ENCODE measurements around the gene SDHA. TPM values are rescaled to one million over a fixed set of nuclear protein-coding genes. Genes with fewer than 3 reads are reported as not detected.
A peak's percentile ranks its signal among the peaks of the same experiment; 100 is the strongest.
"Not testable (repeated sequence)": the region's sequence is repeated elsewhere in the genome, so short reads cannot be mapped to it uniquely, and the experiment has no call there.

Gene SDHA
- total RNA-seq, 1 experiment from 2014 or later, result 75.0 TPM

- intact Hi-C loops (cut with micrococcal nuclease), result no loop called here
- Mint-ChIP-seq H3K36me3 (ENCODE audit: insufficient read depth, unreplicated experiment) (peaks cover 62% of the 10 kb centered on the region), H3K9me3 (ENCODE audit: unreplicated experiment) (no peaks in the 10 kb centered on the region), H3K27me3 (ENCODE audit: insufficient read depth, unreplicated experiment) (no peaks in the 10 kb centered on the region), H3K4me3 (ENCODE audit: unreplicated experiment) (no peak overlapping the region), H3K4me1 (ENCODE audit: insufficient read depth, unreplicated experiment) (no peaks in the 10 kb centered on the region), H3K27ac (ENCODE audit: low read depth, unreplicated experiment) (no peak overlapping the region)
- no peak for DNase-seq (ENCODE audit: unreplicated experiment)
- no TSS peak for BruUV-seq (replicated peaks)
- CTCF ChIA-PET, result interaction anchor here (0.7 kb wide), 2 partner anchors 104 to 1179 kb away, joined by 3 to 6 read pairs; no protein-coding TSS in a partner anchor
- POLR2A ChIA-PET, result no interaction called here
- TF ChIP-seq, protein P1, sequence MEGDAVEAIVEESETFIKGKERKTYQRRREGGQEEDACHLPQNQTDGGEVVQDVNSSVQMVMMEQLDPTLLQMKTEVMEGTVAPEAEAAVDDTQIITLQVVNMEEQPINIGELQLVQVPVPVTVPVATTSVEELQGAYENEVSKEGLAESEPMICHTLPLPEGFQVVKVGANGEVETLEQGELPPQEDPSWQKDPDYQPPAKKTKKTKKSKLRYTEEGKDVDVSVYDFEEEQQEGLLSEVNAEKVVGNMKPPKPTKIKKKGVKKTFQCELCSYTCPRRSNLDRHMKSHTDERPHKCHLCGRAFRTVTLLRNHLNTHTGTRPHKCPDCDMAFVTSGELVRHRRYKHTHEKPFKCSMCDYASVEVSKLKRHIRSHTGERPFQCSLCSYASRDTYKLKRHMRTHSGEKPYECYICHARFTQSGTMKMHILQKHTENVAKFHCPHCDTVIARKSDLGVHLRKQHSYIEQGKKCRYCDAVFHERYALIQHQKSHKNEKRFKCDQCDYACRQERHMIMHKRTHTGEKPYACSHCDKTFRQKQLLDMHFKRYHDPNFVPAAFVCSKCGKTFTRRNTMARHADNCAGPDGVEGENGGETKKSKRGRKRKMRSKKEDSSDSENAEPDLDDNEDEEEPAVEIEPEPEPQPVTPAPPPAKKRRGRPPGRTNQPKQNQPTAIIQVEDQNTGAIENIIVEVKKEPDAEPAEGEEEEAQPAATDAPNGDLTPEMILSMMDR (IDR thresholded peaks at IDR 0.05; ENCODE audit: unreplicated experiment), result no peak
Measured at GRCh38 chr5:257148-257547, 39.0 kb downstream of the SDHA start.

- POLR2A ChIA-PET, result interaction anchor here (0.7 to 1.1 kb wide), 2 partner anchors 46 to 102 kb away, joined by 3 to 4 read pairs; partner anchors contain the start of genes CCDC127 and SDHA
- CTCF ChIA-PET; intact Hi-C loops (cut with micrococcal nuclease); H3K4me1 Mint-ChIP-seq (ENCODE audit: insufficient read depth, unreplicated experiment); H3K9me3 Mint-ChIP-seq (ENCODE audit: unreplicated experiment); H3K27me3 Mint-ChIP-seq (ENCODE audit: insufficient read depth, unreplicated experiment): not testable (repeated sequence)
- DNase-seq (ENCODE audit: unreplicated experiment), result peak; percentile 86
- Mint-ChIP-seq H3K36me3 (ENCODE audit: insufficient read depth, unreplicated experiment) (peaks cover 21% of the 10 kb centered on the region), H3K4me3 (ENCODE audit: unreplicated experiment) (peak overlapping the region; percentile 20), H3K27ac (ENCODE audit: low read depth, unreplicated experiment) (peak overlapping the region; percentile 89)
- BruUV-seq (replicated peaks), result TSS peak; percentile 45
Measured at GRCh38 chr5:263275-263974, 45.3 kb downstream of the SDHA start.

GRCh38 chr5:264338-264737 lies 46.2 kb downstream of the SDHA start:
- no TSS peak for BruUV-seq (replicated peaks)
- intact Hi-C loops (cut with micrococcal nuclease), result no loop called here
- Mint-ChIP-seq H3K36me3 (ENCODE audit: insufficient read depth, unreplicated experiment) (peaks cover 17% of the 10 kb centered on the region), H3K4me1 (ENCODE audit: insufficient read depth, unreplicated experiment) (peaks cover 10% of the 10 kb centered on the region), H3K27me3 (ENCODE audit: insufficient read depth, unreplicated experiment) (no peaks in the 10 kb centered on the region), H3K4me3 (ENCODE audit: unreplicated experiment) (no peak overlapping the region), H3K9me3 (ENCODE audit: unreplicated experiment) (no peaks in the 10 kb centered on the region), H3K27ac (ENCODE audit: low read depth, unreplicated experiment) (peak overlapping the region; percentile 89)
- POLR2A ChIA-PET, result no interaction called here
- TF ChIP-seq, protein P1 (IDR thresholded peaks at IDR 0.05; ENCODE audit: unreplicated experiment), result no peak
- no peak for DNase-seq (ENCODE audit: unreplicated experiment)
- CTCF ChIA-PET, result interaction anchor here (0.7 kb wide), 1 partner anchor 45 kb away, joined by 3 read pairs; no protein-coding TSS in a partner anchor

DNA sequence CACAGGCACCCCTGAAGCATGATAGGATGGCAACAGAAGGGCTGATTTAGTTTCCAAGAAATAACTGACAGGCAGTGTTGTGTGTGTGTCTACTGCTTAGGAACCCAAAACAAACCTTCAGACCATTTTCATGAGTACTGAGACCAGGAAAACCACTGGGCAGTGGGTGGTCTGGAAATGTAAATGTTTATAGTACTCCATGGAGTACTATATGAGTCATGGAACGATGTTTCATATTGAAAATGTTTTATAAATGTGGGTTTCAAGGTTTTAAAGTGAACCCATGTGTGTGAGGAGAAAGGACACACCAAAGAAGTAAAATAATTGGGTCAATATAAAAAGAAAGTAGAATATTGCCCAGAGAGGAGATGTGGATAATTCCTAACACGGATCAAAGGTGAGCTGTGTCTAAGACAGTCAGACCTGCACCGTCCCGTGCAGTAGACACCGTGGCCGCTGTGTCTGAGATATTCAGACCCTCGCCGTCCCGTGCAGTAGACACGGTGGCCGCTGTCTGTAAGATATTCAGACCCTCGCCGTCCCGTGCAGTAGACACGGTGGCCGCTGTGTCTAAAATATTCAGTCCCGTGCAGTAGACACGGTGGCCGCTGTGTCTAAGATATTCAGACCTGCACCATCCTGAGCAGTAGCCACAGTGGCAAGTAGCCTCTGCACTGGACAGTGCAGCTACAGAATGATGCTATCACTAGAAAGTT lies 48.3 kb downstream of the SDHA start:
- CTCF ChIA-PET, result interaction anchor here (0.7 kb wide), 1 partner anchor 110 kb away, joined by 3 read pairs; no protein-coding TSS in a partner anchor
- Mint-ChIP-seq H3K4me1 (ENCODE audit: insufficient read depth, unreplicated experiment) (peaks cover 16% of the 10 kb centered on the region), H3K36me3 (ENCODE audit: insufficient read depth, unreplicated experiment) (peaks cover 24% of the 10 kb centered on the region)
- H3K27me3 Mint-ChIP-seq (ENCODE audit: insufficient read depth, unreplicated experiment); H3K4me3 Mint-ChIP-seq (ENCODE audit: unreplicated experiment); H3K27ac Mint-ChIP-seq (ENCODE audit: low read depth, unreplicated experiment); BruUV-seq (replicated peaks); POLR2A ChIA-PET; DNase-seq (ENCODE audit: unreplicated experiment); intact Hi-C loops (cut with micrococcal nuclease); H3K9me3 Mint-ChIP-seq (ENCODE audit: unreplicated experiment): not testable (repeated sequence)

DNA sequence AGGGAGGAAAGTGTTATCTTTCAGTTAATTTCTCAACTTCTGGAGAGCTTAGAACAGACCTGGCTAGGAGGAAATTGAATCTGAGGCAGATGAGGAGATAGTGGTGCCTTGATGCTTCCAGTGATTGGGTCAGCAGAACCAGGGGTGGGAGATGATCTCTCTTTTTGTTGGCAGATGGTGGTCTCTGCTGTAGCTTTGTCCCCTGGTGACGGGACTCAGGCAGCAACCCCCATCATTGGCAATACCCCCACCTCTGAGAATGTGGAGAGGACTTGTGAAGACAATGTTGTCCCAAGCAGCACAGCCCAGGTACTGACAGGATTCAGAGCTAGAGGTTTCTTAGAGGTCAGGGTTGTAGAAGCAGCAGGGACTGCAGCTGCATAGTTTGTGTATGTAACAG lies 49.6 kb downstream of the SDHA start:
- no peak overlapping the region for H3K27ac Mint-ChIP-seq (ENCODE audit: low read depth, unreplicated experiment)
- peaks cover 16% of the 10 kb centered on the region for H3K4me1 Mint-ChIP-seq (ENCODE audit: insufficient read depth, unreplicated experiment)
- DNase-seq (ENCODE audit: unreplicated experiment), result no peak
- no peaks in the 10 kb centered on the region for H3K9me3 Mint-ChIP-seq (ENCODE audit: unreplicated experiment)
- intact Hi-C loops (cut with micrococcal nuclease), result no loop called here
- H3K4me3 Mint-ChIP-seq (ENCODE audit: unreplicated experiment), result no peak overlapping the region
- no peaks in the 10 kb centered on the region for H3K27me3 Mint-ChIP-seq (ENCODE audit: insufficient read depth, unreplicated experiment)
- ChIA-PET POLR2A (no interaction called here), CTCF (no interaction called here)
- no TSS peak for BruUV-seq (replicated peaks)
- TF ChIP-seq, protein P1 (IDR thresholded peaks at IDR 0.05; ENCODE audit: unreplicated experiment), result no peak
- H3K36me3 Mint-ChIP-seq (ENCODE audit: insufficient read depth, unreplicated experiment), result peaks cover 25% of the 10 kb centered on the region

Data from MCF 10A (cell line).